HL-60 (cell line): ENCODE data around the gene TIGD1.

Source experiments
- DNase-seq, 2 experiments: peaks; one replicate each; pipeline ENCODE4 v3.0.0-alpha.2; 2010 to 2020; ENCODE audit warnings: low read depth in 1 of 2, low spot score in 1 of 2
- H3K27ac ChIP-seq: fragments of 250-450 bp; sonication (Bioruptor Pico); replicated peaks from 2 replicates; pipeline ENCODE4 v1.5.1; 2020; ENCODE audit warnings: mild to moderate bottlenecking, moderate library complexity
- H3K27me3 ChIP-seq: fragments of 250-450 bp; sonication (Bioruptor Pico); 2 replicates; pipeline ENCODE4 v1.5.1; 2021; ENCODE audit warnings: mild to moderate bottlenecking, moderate library complexity; ENCODE audit not compliant: insufficient read depth, poor library complexity, severe bottlenecking
- H3K4me3 ChIP-seq: replicated peaks from 2 replicates; pipeline ENCODE4 v1.5.1; 2011; ENCODE audit warnings: mild to moderate bottlenecking, control low read depth, low read length; ENCODE audit not compliant: insufficient read depth
- GABPA ChIP-seq: IDR thresholded peaks from 2 replicates; pipeline ENCODE4 v1.6.1; 2012; ENCODE audit warnings: low read depth
- POLR2AphosphoS5 ChIP-seq: IDR thresholded peaks from 2 replicates; pipeline ENCODE4 v1.6.1; 2012; ENCODE audit warnings: low read depth
- SPI1 ChIP-seq: IDR thresholded peaks from 2 replicates; pipeline ENCODE4 v1.6.1; 2012; ENCODE audit warnings: low read depth, mild to moderate bottlenecking, borderline replicate concordance
- TF ChIP-seq, protein P1 (sequence below): IDR thresholded peaks from 2 replicates; pipeline ENCODE4 v1.6.1; 2012; ENCODE audit warnings: low read depth; ENCODE audit not compliant: insufficient replicate concordance
- TF ChIP-seq, protein P2 (sequence below): IDR thresholded peaks from one replicate; pipeline ENCODE4 v1.5.1; 2011; ENCODE audit warnings: low read length, control low read depth, inconsistent platforms; ENCODE audit not compliant: insufficient read depth

TIGD1 gene

GRCh38 chr2:232522623-232523401 is 27.5 kb downstream of the TIGD1 start:
- Histone ChIP-seq H3K4me3 (no peak overlapping the region), H3K27me3 (peaks cover 25% of the 10 kb centered on the region), H3K27ac (no peak overlapping the region)
- TF ChIP-seq SPI1 = no peak
- no peak for TF ChIP-seq GABPA
- TF ChIP-seq, protein P1, sequence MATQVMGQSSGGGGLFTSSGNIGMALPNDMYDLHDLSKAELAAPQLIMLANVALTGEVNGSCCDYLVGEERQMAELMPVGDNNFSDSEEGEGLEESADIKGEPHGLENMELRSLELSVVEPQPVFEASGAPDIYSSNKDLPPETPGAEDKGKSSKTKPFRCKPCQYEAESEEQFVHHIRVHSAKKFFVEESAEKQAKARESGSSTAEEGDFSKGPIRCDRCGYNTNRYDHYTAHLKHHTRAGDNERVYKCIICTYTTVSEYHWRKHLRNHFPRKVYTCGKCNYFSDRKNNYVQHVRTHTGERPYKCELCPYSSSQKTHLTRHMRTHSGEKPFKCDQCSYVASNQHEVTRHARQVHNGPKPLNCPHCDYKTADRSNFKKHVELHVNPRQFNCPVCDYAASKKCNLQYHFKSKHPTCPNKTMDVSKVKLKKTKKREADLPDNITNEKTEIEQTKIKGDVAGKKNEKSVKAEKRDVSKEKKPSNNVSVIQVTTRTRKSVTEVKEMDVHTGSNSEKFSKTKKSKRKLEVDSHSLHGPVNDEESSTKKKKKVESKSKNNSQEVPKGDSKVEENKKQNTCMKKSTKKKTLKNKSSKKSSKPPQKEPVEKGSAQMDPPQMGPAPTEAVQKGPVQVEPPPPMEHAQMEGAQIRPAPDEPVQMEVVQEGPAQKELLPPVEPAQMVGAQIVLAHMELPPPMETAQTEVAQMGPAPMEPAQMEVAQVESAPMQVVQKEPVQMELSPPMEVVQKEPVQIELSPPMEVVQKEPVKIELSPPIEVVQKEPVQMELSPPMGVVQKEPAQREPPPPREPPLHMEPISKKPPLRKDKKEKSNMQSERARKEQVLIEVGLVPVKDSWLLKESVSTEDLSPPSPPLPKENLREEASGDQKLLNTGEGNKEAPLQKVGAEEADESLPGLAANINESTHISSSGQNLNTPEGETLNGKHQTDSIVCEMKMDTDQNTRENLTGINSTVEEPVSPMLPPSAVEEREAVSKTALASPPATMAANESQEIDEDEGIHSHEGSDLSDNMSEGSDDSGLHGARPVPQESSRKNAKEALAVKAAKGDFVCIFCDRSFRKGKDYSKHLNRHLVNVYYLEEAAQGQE = no peak
- TF ChIP-seq, protein P2, sequence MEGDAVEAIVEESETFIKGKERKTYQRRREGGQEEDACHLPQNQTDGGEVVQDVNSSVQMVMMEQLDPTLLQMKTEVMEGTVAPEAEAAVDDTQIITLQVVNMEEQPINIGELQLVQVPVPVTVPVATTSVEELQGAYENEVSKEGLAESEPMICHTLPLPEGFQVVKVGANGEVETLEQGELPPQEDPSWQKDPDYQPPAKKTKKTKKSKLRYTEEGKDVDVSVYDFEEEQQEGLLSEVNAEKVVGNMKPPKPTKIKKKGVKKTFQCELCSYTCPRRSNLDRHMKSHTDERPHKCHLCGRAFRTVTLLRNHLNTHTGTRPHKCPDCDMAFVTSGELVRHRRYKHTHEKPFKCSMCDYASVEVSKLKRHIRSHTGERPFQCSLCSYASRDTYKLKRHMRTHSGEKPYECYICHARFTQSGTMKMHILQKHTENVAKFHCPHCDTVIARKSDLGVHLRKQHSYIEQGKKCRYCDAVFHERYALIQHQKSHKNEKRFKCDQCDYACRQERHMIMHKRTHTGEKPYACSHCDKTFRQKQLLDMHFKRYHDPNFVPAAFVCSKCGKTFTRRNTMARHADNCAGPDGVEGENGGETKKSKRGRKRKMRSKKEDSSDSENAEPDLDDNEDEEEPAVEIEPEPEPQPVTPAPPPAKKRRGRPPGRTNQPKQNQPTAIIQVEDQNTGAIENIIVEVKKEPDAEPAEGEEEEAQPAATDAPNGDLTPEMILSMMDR = no peak
- TF ChIP-seq POLR2AphosphoS5 = no peak
- no peak for DNase-seq

GRCh38 chr2:232521959-232522622 is 28.3 kb downstream of the TIGD1 start:
- Histone ChIP-seq H3K27ac (no peak overlapping the region), H3K4me3 (no peak overlapping the region; the same call in 1 of the 2 replicates), H3K27me3 (peaks cover 25% of the 10 kb centered on the region)
- TF ChIP-seq, protein P2 = peak; percentile 20
- TF ChIP-seq, protein P1 = no peak
- peak in 1 of 2 experiments; percentile 17 for DNase-seq

GRCh38 chr2:232521098-232521497 is 29.3 kb downstream of the TIGD1 start:
- TF ChIP-seq POLR2AphosphoS5 = no peak
- no peak for TF ChIP-seq GABPA
- no peak for TF ChIP-seq SPI1
- TF ChIP-seq, protein P1 = no peak
- TF ChIP-seq, protein P2 = no peak
- Histone ChIP-seq H3K27ac (no peak overlapping the region), H3K4me3 (no peak overlapping the region), H3K27me3 (peaks cover 25% of the 10 kb centered on the region)
- no peak for DNase-seq
